HUDEP-2 (cell line): ENCODE results near the gene REXO1.
A peak's percentile ranks its signal among the peaks of the same experiment; 100 is the strongest.
"Not testable (repeated sequence)": the region's sequence is repeated elsewhere in the genome, so short reads cannot be mapped to it uniquely, and the experiment has no call there.

ENCODE experiments used
- DNase-seq, 76 experiments: peaks; one replicate each; lab custom pipeline; 2025; ENCODE audit not compliant: unreplicated experiment in 76 of 76; lab: John Stamatoyannopoulos, UW

The REXO1 gene

GRCh38 chr19:1877280-1877660 lies 29.0 kb upstream of the REXO1 start:
- DNase-seq: not testable (repeated sequence)

GRCh38 chr19:1876496-1877279 lies 28.4 kb upstream of the REXO1 start:
- not testable (repeated sequence) for DNase-seq

- peak in 69 of 76 experiments; percentile 58 to 94 (median 87) for DNase-seq
Observed at GRCh38 chr19:1875646-1876495, 27.6 kb upstream of the REXO1 start.

- DNase-seq: peak in 5 of 76 experiments; percentile 39 to 52 (median 46)
Observed at GRCh38 chr19:1875265-1875645, 27.0 kb upstream of the REXO1 start.

GRCh38 chr19:1874554-1875185 lies 26.4 kb upstream of the REXO1 start:
- peak in 23 of 76 experiments; percentile 11 to 52 (median 34) for DNase-seq

GRCh38 chr19:1873524-1874473 lies 25.5 kb upstream of the REXO1 start:
- DNase-seq: peak in 6 of 76 experiments; percentile 24 to 59 (median 34)

GRCh38 chr19:1872807-1873523 lies 24.7 kb upstream of the REXO1 start:
- DNase-seq: peak in 4 of 76 experiments; percentile 10 to 59 (median 32)

GRCh38 chr19:1871630-1872029 lies 23.3 kb upstream of the REXO1 start:
- no peak for DNase-seq

- DNase-seq: no peak
Observed at GRCh38 chr19:1871140-1871597, 22.9 kb upstream of the REXO1 start.

- DNase-seq: no peak
Observed at GRCh38 chr19:1868971-1869370, 20.7 kb upstream of the REXO1 start.

GRCh38 chr19:1867349-1867724 lies 19.1 kb upstream of the REXO1 start:
- no peak for DNase-seq

GRCh38 chr19:1866693-1867348 lies 18.5 kb upstream of the REXO1 start:
- no peak for DNase-seq

GRCh38 chr19:1865172-1866010 lies 17.1 kb upstream of the REXO1 start:
- DNase-seq: no peak

GRCh38 chr19:1864480-1865171 lies 16.3 kb upstream of the REXO1 start:
- DNase-seq: peak in 64 of 76 experiments; percentile 24 to 98 (median 74)

GRCh38 chr19:1863638-1864479 lies 15.6 kb upstream of the REXO1 start:
- DNase-seq: peak in 73 of 76 experiments; percentile 70 to 100 (median 98)

- peak in 1 of 76 experiments; percentile 56 for DNase-seq
Observed at GRCh38 chr19:1863328-1863637, 15.0 kb upstream of the REXO1 start, which contains the start of gene KLF16. KLF16 (minus strand) TSS chr19:1863579; CDS start chr19:1863497, 82 bp downstream.
